ENCODE results near the gene PYGO2. TPM values are rescaled to one million over a fixed set of nuclear protein-coding genes. Genes with fewer than 3 reads are reported as not detected.

PYGO2 gene
- total and polyA plus RNA-seq, 7 experiments from 2014 or later, result 33.0 to 69.5 (median 46.2) TPM

DNA sequence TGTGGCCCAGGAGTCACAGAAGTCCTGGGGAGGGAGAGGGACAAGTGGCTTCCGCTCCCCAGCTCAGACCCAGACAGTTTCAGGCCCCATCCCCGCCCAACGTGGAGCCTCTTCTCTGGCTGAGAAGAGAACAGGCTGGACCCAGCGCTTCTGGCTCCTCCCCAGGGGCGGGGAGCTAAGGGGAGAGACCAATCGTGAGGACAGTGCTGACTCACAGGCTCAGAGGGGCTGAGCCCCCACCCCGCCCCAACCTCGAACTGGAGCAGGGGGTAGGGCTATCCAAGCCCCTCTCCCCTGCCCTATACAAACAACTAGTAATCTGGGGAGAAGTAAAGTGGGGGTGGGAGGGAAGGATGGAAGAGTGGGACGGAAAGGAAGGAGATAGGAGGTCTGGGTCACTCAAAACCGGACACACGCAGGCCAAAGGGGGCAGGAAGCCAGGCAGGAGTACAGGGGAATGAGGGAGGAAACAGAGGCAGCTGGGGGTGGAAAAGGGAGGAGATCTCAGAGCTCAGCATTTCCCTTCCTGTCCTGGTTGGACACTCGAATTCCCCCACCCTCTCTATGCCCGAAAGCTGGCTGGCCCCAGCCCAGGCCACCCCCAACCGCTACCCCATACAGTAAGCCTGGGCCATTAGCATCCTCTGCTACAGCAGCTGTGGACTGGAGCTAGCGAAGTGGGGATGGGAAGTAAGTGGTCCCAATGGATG lies 9.2 kb upstream of the PYGO2 start, which contains the start of gene SHC1:
TSS of gene SHC1 (minus strand) at position 117 of the 710 bp plus-strand sequence. CDS start 221 bp downstream, outside the sequence.
- Mint-ChIP-seq H3K27ac (peak within 1 kb of the TSS; percentile 51 to 93 (median 82)), H3K27me3 (no peaks in the 10 kb centered on the region), H3K4me3 (peak within 1 kb of the TSS; percentile 37 to 71 (median 54)), H3K4me1 (peaks cover 27 to 48% (median 34%) of the 10 kb centered on the region in 7 donors), H3K9me3 (peaks cover 0 to 2% (median 0%) of the 10 kb centered on the region in 11 donors), H3K36me3 (peaks cover 0 to 15% (median 0%) of the 10 kb centered on the region in 5 donors)
- ChIA-PET POLR2A (interaction anchor here (0.9 to 11.7 kb wide), 9 partner anchors 10 to 73 kb away, joined by 3 to 160 read pairs (median 4); partner anchors contain the start of genes FLAD1, PBXIP1 and PYGO2), CTCF (interaction anchor here (0.5 to 10.5 kb wide), 5 partner anchors 12 to 63 kb away, joined by 3 to 94 read pairs (median 5); partner anchors contain the start of gene FLAD1)
- DNase-seq (peak in 1 of 9 donors; percentile 52), ATAC-seq (no peak)
- Histone ChIP-seq H3K27ac (ENCODE audit: low read depth, low read length) (peak within 1 kb of the TSS; percentile 51), H3K36me3 (ENCODE audit: control insufficient read depth in 2 of 3, insufficient read depth in 3 of 3, low read length in 3 of 3) (peaks cover 11 to 54% (median 15%) of the 10 kb centered on the region in 3 experiments), H3K4me3 (ENCODE audit: low read length) (no peak within 1 kb of the TSS), H3K4me1 (ENCODE audit: control insufficient read depth in 2 of 2, insufficient read depth in 2 of 2, low read length in 2 of 2) (peaks cover 20 to 27% of the 10 kb centered on the region in 2 donors), H3K27me3 (ENCODE audit: control insufficient read depth in 2 of 2, insufficient read depth in 2 of 2, low read length in 2 of 2) (no peaks in the 10 kb centered on the region), H3K9me3 (ENCODE audit: control insufficient read depth in 2 of 3, low read length in 3 of 3) (no peaks in the 10 kb centered on the region)
- intact Hi-C loops (cut with micrococcal nuclease), result loop anchor here in 1 of 2 donors (10.0 kb wide), 1 partner anchor 354 kb away; the partner anchor contains the start of gene RUSC1

GRCh38 chr1:154969860-154970452 lies 8.4 kb upstream of the PYGO2 start:
- ChIA-PET POLR2A (interaction anchor here (0.9 to 11.7 kb wide), 7 partner anchors 10 to 74 kb away, joined by 3 to 160 read pairs (median 3); partner anchors contain the start of genes FLAD1, PBXIP1 and PYGO2), CTCF (interaction anchor here (1.1 to 10.5 kb wide), 4 partner anchors 13 to 45 kb away, joined by 3 to 94 read pairs (median 6); partner anchors contain the start of gene FLAD1)
- H3K36me3 Mint-ChIP-seq, result peaks cover 0 to 15% (median 0%) of the 10 kb centered on the region in 5 donors
- intact Hi-C loops (cut with micrococcal nuclease), result loop anchor here in 1 of 2 donors (10.0 kb wide), 1 partner anchor 355 kb away; the partner anchor contains the start of gene RUSC1
- H3K27me3 Mint-ChIP-seq, result no peaks in the 10 kb centered on the region
- Histone ChIP-seq H3K4me1 (ENCODE audit: control insufficient read depth in 2 of 2, insufficient read depth in 2 of 2, low read length in 2 of 2) (peaks cover 20 to 26% of the 10 kb centered on the region in 2 donors), H3K36me3 (ENCODE audit: control insufficient read depth in 2 of 3, insufficient read depth in 3 of 3, low read length in 3 of 3) (peaks cover 11 to 63% (median 19%) of the 10 kb centered on the region in 3 experiments), H3K9me3 (ENCODE audit: control insufficient read depth in 2 of 3, low read length in 3 of 3) (no peaks in the 10 kb centered on the region), H3K4me3 (ENCODE audit: low read length) (no peak overlapping the region), H3K27me3 (ENCODE audit: control insufficient read depth in 2 of 2, insufficient read depth in 2 of 2, low read length in 2 of 2) (no peaks in the 10 kb centered on the region), H3K27ac (ENCODE audit: low read depth, low read length) (peak overlapping the region; percentile 51)
- peaks cover 0 to 2% (median 0%) of the 10 kb centered on the region in 11 donors for H3K9me3 Mint-ChIP-seq
- ATAC-seq (no peak), DNase-seq (no peak)
- peaks cover 27 to 48% (median 34%) of the 10 kb centered on the region in 7 donors for H3K4me1 Mint-ChIP-seq
- H3K4me3 Mint-ChIP-seq, result peak overlapping the region in 1 of 10 donors; percentile 48
- peak overlapping the region in 8 of 9 donors; percentile 8 to 86 (median 67) for H3K27ac Mint-ChIP-seq

GRCh38 chr1:154969246-154969645 lies 7.7 kb upstream of the PYGO2 start:
- peaks cover 0 to 15% (median 0%) of the 10 kb centered on the region in 5 donors for H3K36me3 Mint-ChIP-seq
- ATAC-seq, result no peak
- Histone ChIP-seq H3K27me3 (ENCODE audit: control insufficient read depth in 2 of 2, insufficient read depth in 2 of 2, low read length in 2 of 2) (no peaks in the 10 kb centered on the region), H3K9me3 (ENCODE audit: control insufficient read depth in 2 of 3, low read length in 3 of 3) (no peaks in the 10 kb centered on the region), H3K4me3 (ENCODE audit: low read length) (no peak overlapping the region), H3K36me3 (ENCODE audit: control insufficient read depth in 2 of 3, insufficient read depth in 3 of 3, low read length in 3 of 3) (peaks cover 11 to 70% (median 19%) of the 10 kb centered on the region in 3 experiments), H3K4me1 (ENCODE audit: control insufficient read depth in 2 of 2, insufficient read depth in 2 of 2, low read length in 2 of 2) (peaks cover 20 to 26% of the 10 kb centered on the region in 2 donors), H3K27ac (ENCODE audit: low read depth, low read length) (peak overlapping the region; percentile 51)
- H3K4me3 Mint-ChIP-seq, result peak overlapping the region in 2 of 10 donors; percentile 43 to 48
- no peaks in the 10 kb centered on the region for H3K27me3 Mint-ChIP-seq
- peaks cover 0 to 2% (median 0%) of the 10 kb centered on the region in 11 donors for H3K9me3 Mint-ChIP-seq
- ChIA-PET POLR2A (interaction anchor here (11.7 kb wide), 1 partner anchor 9 kb away, joined by 160 read pairs; the partner anchor contains the start of genes PBXIP1 and PYGO2), CTCF (interaction anchor here (1.1 to 1.8 kb wide), 2 partner anchors 25 to 30 kb away, joined by 3 to 6 read pairs; no protein-coding TSS in a partner anchor)
- H3K27ac Mint-ChIP-seq, result peak overlapping the region; percentile 8 to 86 (median 60)
- DNase-seq, result no peak
- H3K4me1 Mint-ChIP-seq, result peaks cover 27 to 52% (median 34%) of the 10 kb centered on the region in 7 donors
- intact Hi-C loops (cut with micrococcal nuclease), result no loop called here

DNA sequence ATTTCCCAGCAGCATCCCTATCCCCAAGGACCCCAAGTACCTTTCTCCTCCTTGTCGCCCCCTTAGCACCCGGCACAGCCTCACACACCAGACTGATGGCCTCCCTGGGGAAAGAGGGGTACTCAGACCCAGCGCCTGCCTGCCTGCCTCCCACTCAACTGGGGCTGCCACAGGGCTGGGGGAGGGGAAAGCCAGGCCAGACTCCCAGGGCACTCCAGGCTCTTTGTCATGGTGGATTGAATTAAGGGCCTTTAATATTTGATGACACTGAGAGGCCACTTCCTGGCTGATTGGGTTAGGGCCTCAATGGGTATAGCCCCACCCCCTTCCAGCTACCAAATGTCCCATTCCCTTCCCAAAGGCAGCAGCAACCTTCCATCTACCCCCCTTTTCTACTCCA lies 7.1 kb upstream of the PYGO2 start:
- ChIA-PET POLR2A (interaction anchor here (11.7 kb wide), 1 partner anchor 8 kb away, joined by 160 read pairs; the partner anchor contains the start of genes PBXIP1 and PYGO2), CTCF (no interaction called here)
- ATAC-seq (no peak), DNase-seq (no peak)
- Histone ChIP-seq H3K36me3 (ENCODE audit: control insufficient read depth in 2 of 3, insufficient read depth in 3 of 3, low read length in 3 of 3) (peaks cover 13 to 75% (median 19%) of the 10 kb centered on the region in 3 experiments), H3K4me1 (ENCODE audit: control insufficient read depth in 2 of 2, insufficient read depth in 2 of 2, low read length in 2 of 2) (peaks cover 20 to 26% of the 10 kb centered on the region in 2 donors), H3K27ac (ENCODE audit: low read depth, low read length) (peak overlapping the region; percentile 51), H3K4me3 (ENCODE audit: low read length) (no peak overlapping the region), H3K27me3 (ENCODE audit: control insufficient read depth in 2 of 2, insufficient read depth in 2 of 2, low read length in 2 of 2) (no peaks in the 10 kb centered on the region), H3K9me3 (ENCODE audit: control insufficient read depth in 2 of 3, low read length in 3 of 3) (no peaks in the 10 kb centered on the region)
- H3K4me1 Mint-ChIP-seq, result peaks cover 30 to 55% (median 37%) of the 10 kb centered on the region in 7 donors
- no peak overlapping the region for H3K4me3 Mint-ChIP-seq
- H3K27ac Mint-ChIP-seq, result peak overlapping the region in 8 of 9 donors; percentile 36 to 86 (median 66)
- intact Hi-C loops (cut with micrococcal nuclease), result no loop called here
- peaks cover 0 to 2% (median 0%) of the 10 kb centered on the region in 11 donors for H3K9me3 Mint-ChIP-seq
- no peaks in the 10 kb centered on the region for H3K27me3 Mint-ChIP-seq
- H3K36me3 Mint-ChIP-seq, result peaks cover 0 to 18% (median 2%) of the 10 kb centered on the region in 5 donors

DNA sequence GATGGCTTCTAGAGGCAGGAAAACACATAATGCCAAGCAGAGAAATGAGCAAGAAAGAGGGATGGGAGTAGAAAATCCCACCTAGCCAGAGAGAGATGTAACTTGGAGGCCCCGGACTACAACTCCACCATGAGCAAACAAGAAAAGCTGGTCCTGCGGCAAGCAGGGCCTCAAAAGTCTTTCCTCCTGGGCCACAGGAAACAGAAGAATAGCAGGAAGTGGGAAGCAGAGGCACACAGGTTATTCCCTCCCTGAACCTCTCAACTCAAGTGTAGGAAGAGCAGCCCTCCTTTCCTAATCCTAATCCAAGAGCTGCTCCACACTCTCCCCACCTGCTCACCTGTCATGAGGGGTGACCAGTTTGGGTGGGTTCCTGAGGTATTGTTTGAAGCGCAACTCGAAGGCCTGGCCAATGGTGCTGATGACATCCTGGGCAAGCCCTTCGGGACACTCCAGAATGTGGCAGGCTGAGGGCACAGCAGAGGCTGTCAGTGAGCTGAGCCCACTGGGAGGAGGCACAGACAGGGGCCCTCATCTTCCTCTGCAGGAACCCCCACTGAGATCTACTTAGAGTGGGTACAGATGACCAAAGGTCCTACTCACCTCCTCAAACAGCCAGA lies 5.9 kb upstream of the PYGO2 start:
- Mint-ChIP-seq H3K4me3 (no peak overlapping the region), H3K36me3 (peaks cover 0 to 22% (median 3%) of the 10 kb centered on the region in 5 donors), H3K9me3 (peaks cover 0 to 2% (median 0%) of the 10 kb centered on the region in 11 donors), H3K27me3 (no peaks in the 10 kb centered on the region), H3K27ac (peak overlapping the region in 6 of 9 donors; percentile 13 to 58 (median 32)), H3K4me1 (peaks cover 26 to 59% (median 42%) of the 10 kb centered on the region in 7 donors)
- no peak overlapping the region for H3K27ac ChIP-seq (ENCODE audit: low read depth, low read length)
- H3K27me3 ChIP-seq (ENCODE audit: control insufficient read depth in 2 of 2, insufficient read depth in 2 of 2, low read length in 2 of 2), result no peaks in the 10 kb centered on the region
- H3K36me3 ChIP-seq (ENCODE audit: control insufficient read depth in 2 of 3, insufficient read depth in 3 of 3, low read length in 3 of 3), result peaks cover 16 to 79% (median 19%) of the 10 kb centered on the region in 3 experiments
- POLR2A ChIA-PET, result interaction anchor here (1.1 to 13.7 kb wide), 4 partner anchors 7 to 49 kb away, joined by 3 to 160 read pairs (median 12); partner anchors contain the start of genes CKS1B, LENEP and SHC1
- peaks cover 13 to 29% of the 10 kb centered on the region in 2 donors for H3K4me1 ChIP-seq (ENCODE audit: control insufficient read depth in 2 of 2, insufficient read depth in 2 of 2, low read length in 2 of 2)
- no peak overlapping the region for H3K4me3 ChIP-seq (ENCODE audit: low read length)
- DNase-seq (no peak), ATAC-seq (no peak)
- CTCF ChIA-PET, result interaction anchor here (7.6 kb wide), 1 partner anchor 50 kb away, joined by 72 read pairs; no protein-coding TSS in a partner anchor
- H3K9me3 ChIP-seq (ENCODE audit: control insufficient read depth in 2 of 3, low read length in 3 of 3), result no peaks in the 10 kb centered on the region
- intact Hi-C loops (cut with micrococcal nuclease), result no loop called here

All from naive thymus-derived CD4-positive, alpha-beta T cell (primary cell).